ENCODE results near the gene FEM1A. TPM values are rescaled to one million over a fixed set of nuclear protein-coding genes. Genes with fewer than 3 reads are reported as not detected.

FEM1A gene
- total and polyA plus RNA-seq, 2 of the 13 experiments (the other 11 are each of a cell fraction or from before 2014, with no cell fraction given), result 3.2 to 10.8 TPM

GRCh38 chr19:4759388-4760284 lies 31.9 kb upstream of the FEM1A start (continued):
- TF ChIP-seq ZNF609 (CRISPR knock-in tag; IDR thresholded peaks at IDR 0.05; ENCODE audit: borderline replicate concordance) (no peak; the same call in 1 of the 2 replicates), ZNF546 (CRISPR knock-in tag; conservative IDR thresholded peaks at IDR 0.05) (0 out of 2 replicates have a peak, but pooled peaks have one; percentile 12), SMAD9 (CRISPR knock-in tag; IDR thresholded peaks at IDR 0.05) (no peak), ZZZ3 (CRISPR knock-in tag; IDR thresholded peaks at IDR 0.05; ENCODE audit: borderline replicate concordance) (0 out of 2 replicates have a peak, but pooled peaks have one; percentile 40), ZNF589 (CRISPR knock-in tag; conservative IDR thresholded peaks at IDR 0.05) (0 out of 2 replicates have a peak, but pooled peaks have one; percentile 69), NFRKB (IDR thresholded peaks at IDR 0.05) (no peak), ZSCAN9 (CRISPR knock-in tag; IDR thresholded peaks at IDR 0.05; ENCODE audit: borderline replicate concordance) (0 out of 2 replicates have a peak, but pooled peaks have one; percentile 41), KLF6 (CRISPR knock-in tag; IDR thresholded peaks at IDR 0.05) (0 out of 2 replicates have a peak, but pooled peaks have one; percentile 13), ZNF18 (CRISPR knock-in tag; IDR thresholded peaks at IDR 0.05; ENCODE audit: insufficient replicate concordance) (no peak), KLF12 (CRISPR knock-in tag; IDR thresholded peaks at IDR 0.05; ENCODE audit: borderline replicate concordance) (no peak), ZNF556 (CRISPR knock-in tag; IDR thresholded peaks at IDR 0.05; ENCODE audit: borderline replicate concordance) (peak; percentile 78; the same call in 1 of the 2 replicates), TOPORS (CRISPR knock-in tag; IDR thresholded peaks at IDR 0.05) (no peak), ZFP37 (CRISPR knock-in tag; IDR thresholded peaks at IDR 0.05; ENCODE audit: borderline replicate concordance) (no peak), PRDM10 (CRISPR knock-in tag; IDR thresholded peaks at IDR 0.05; ENCODE audit: low read depth) (no peak)
- TF ChIP-seq, protein P1, sequence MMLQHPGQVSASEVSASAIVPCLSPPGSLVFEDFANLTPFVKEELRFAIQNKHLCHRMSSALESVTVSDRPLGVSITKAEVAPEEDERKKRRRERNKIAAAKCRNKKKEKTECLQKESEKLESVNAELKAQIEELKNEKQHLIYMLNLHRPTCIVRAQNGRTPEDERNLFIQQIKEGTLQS (CRISPR knock-in tag; IDR thresholded peaks at IDR 0.05), result no peak
- TF ChIP-seq, protein P2, sequence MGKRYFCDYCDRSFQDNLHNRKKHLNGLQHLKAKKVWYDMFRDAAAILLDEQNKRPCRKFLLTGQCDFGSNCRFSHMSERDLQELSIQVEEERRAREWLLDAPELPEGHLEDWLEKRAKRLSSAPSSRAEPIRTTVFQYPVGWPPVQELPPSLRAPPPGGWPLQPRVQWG (CRISPR knock-in tag; IDR thresholded peaks at IDR 0.05; ENCODE audit: borderline replicate concordance, low read depth), result no peak
